HG03175 (cell line): ENCODE results near the gene EYA4.

ENCODE experiments used
- ATAC-seq: cut with Tn5 transposase; IDR thresholded peaks from one replicate; pipeline ENCODE4 v1.9.1; 2021; ENCODE audit warnings: mild to moderate bottlenecking, moderate library complexity; ENCODE audit not compliant: unreplicated experiment

The EYA4 gene

GRCh38 chr6:133277900-133278545 is 36.9 kb downstream of the EYA4 start:
- no peak for ATAC-seq

GRCh38 chr6:133286765-133287164 is 45.6 kb downstream of the EYA4 start:
- no peak for ATAC-seq

DNA sequence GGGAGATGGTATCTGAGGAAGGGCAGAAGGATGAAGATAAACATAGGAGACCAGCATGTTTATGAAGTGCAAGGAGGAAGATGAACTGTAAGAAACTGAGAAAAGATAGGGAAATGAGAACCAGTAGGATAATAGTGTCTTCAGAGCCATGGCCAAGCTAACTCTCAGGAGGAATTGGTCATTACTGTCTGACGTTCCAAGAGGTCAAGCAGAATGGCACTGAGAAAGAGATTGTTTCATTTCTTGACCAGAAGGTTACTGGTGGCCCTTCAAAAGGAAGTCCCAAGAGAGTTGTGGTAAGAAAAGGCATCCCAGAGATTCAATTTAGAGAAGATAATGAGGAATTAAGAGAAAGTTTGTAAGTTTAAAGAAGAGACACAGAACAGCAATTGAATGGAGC is 47.5 kb downstream of the EYA4 start:
- no peak for ATAC-seq

- no peak for ATAC-seq
Measured at GRCh38 chr6:133289733-133290306, 48.7 kb downstream of the EYA4 start.

- no peak for ATAC-seq
Measured at GRCh38 chr6:133290930-133291329, 49.8 kb downstream of the EYA4 start.

DNA sequence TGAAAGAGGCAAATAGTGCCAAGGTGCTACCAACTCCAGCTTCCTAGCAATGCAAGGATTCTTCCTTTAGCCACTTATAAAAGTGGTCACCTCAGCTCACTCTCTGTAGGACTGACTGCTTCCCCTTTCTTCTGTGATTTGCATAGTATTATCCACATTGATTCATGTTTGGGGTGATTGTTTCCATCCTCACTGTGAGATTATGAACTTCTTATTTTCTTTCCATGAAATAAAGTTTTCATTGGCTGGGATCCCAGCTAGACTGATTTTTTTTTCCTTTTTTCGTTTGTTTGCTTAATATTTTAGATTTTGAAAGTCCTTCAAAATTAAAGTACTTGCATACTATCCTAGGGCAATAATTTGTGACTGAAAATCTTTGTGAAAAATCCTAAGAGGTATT is 50.5 kb downstream of the EYA4 start:
- ATAC-seq: no peak

- ATAC-seq: no peak
Measured at GRCh38 chr6:133297657-133298056, 56.5 kb downstream of the EYA4 start.

DNA sequence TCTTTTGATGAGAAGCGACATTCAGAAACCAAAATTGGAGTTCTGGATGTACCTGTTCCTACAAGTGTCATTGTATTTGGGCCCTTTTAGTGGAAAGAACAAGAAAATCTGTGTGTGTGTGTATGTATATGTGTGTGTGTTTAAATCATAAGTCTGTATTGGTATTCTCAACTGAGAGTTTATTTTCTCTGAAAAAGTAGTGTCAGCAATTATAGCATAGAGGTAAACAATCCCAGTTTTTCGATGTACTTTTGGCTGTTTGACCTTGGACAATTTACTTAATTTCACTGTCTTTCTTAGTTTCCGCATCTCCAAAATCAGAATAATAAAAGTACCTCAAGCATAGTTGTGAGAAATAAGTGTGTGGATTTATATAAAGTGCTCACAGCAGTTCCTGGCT is 57.2 kb downstream of the EYA4 start:
- ATAC-seq: no peak

DNA sequence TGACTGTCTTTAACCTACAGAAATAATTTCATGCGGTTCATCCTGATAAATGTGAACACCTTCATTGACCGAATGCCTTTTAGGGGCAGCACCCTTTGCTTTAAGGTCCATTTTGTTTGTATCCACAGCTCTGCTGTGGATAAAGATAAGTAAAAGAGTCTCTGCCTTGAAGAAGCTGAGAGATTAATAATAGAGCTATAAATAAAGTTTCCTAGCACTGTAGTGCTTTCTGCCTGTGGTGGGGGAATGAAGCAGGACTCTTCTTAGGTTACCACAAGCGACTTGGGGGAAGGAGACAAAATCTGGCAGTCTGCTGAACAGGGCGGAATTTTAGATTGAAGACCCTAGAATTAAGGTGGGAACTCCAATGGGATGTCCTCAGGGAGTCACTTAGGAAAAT is 57.6 kb downstream of the EYA4 start:
- ATAC-seq: no peak

- no peak for ATAC-seq
Measured at GRCh38 chr6:133300896-133301295, 59.7 kb downstream of the EYA4 start.

- ATAC-seq: no peak
Measured at GRCh38 chr6:133301835-133302234, 60.7 kb downstream of the EYA4 start.

- no peak for ATAC-seq
Measured at GRCh38 chr6:133306931-133307330, 65.8 kb downstream of the EYA4 start.

DNA sequence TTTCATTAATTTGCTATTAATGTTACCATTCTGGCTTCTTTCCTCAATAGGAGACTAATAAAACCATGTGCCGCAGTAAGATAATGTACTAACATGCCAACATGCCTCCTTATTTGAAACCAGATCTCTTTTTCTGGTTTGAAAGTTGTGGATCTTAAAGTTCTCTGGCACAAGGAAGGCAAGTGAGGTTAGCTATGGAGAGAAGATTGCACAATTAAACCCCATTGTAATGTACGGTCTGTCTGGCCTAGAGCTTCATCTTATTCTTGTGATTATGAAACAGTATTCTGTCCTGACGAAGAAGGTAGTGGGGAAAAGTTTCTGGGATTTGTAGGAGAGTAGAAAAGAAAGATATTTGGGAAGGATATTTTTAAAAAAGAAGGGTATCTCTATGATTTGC is 68.4 kb downstream of the EYA4 start:
- no peak for ATAC-seq

- no peak for ATAC-seq
Measured at GRCh38 chr6:133312006-133312405, 70.8 kb downstream of the EYA4 start.

DNA sequence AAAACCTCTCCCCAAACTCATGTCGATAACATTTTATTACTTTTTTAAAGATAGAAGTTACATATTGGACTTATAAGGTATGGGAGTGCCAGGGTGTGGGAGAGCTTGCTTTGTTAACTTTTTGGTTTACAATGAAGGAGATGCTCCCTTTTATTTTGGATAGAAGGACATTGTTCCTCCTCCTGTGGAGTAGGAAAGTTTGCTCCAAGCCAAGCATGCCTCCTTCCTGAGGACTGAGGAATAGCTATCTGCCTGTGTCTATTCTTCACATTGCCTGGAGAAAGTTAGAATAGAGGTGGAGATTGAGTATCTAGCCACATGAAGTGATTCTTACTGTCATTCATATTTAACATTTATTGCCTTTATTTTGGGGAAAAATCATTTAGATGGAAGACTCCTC is 71.9 kb downstream of the EYA4 start:
- ATAC-seq: no peak

- no peak for ATAC-seq
Measured at GRCh38 chr6:133314947-133315346, 73.8 kb downstream of the EYA4 start.

DNA sequence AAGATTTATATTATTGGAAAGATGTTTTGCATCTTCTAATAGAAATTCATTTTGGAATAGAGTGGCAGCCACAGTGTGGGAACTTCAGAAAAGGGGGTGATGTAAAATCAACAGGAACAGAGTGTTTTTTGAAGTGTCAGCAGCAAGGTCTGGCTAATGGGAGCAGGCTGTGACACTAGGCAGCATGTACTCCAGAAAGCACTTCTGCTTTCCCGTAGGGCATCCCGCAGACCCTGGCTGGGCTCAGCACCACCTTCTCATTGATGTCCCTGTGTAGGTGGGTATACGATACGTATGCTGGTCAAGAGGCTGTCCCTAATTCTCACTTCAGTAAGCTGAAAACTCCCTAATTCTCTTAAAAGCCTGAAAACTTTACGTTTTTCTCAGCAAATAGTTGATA is 74.7 kb downstream of the EYA4 start:
- ATAC-seq: no peak

GRCh38 chr6:133317704-133318103 is 76.5 kb downstream of the EYA4 start:
- no peak for ATAC-seq

- ATAC-seq: no peak
Measured at GRCh38 chr6:133326584-133326983, 85.4 kb downstream of the EYA4 start.

DNA sequence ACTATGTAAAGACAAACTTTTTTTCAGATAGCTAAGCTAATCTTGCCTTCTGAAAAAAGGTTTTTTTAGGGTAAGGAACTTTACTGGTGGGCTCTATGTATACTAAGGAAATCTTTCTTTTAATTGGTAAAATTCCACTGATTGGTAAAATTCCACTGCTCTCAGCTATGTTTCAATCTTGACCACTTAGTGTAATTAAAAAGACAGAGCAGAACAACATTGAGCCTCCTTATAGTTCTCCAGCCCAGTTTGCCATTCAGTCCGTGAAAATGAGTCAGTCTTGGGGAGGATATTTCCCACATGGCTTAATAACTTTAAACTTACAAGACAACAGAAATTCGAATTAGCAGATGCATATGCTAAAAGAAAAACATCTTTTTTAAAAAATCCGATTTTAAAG is 92.7 kb downstream of the EYA4 start:
- no peak for ATAC-seq

GRCh38 chr6:133337308-133337707 is 96.2 kb downstream of the EYA4 start:
- no peak for ATAC-seq

- no peak for ATAC-seq
Measured at GRCh38 chr6:133339543-133340384, 98.6 kb downstream of the EYA4 start.
